Osteoblast (primary cell): ENCODE results near the gene FAM167B. TPM values are rescaled to one million over a fixed set of nuclear protein-coding genes. Genes with fewer than 3 reads are reported as not detected.
A peak's percentile ranks its signal among the peaks of the same experiment; 100 is the strongest.
"Not testable (repeated sequence)": the region's sequence is repeated elsewhere in the genome, so short reads cannot be mapped to it uniquely, and the experiment has no call there.

Source experiments
- DNase-seq: peaks from one replicate; pipeline ENCODE4 v3.0.0; 2011; ENCODE audit warnings: low spot score, mixed read lengths; ENCODE audit not compliant: insufficient read length; ENCODE audit errors: missing footprints
- H2AFZ ChIP-seq: 2 replicates; pipeline ENCODE4 v1.6.0; 2011; ENCODE audit warnings: mild to moderate bottlenecking, low read length
- H3K27ac ChIP-seq: 2 replicates; pipeline ENCODE4 v1.5.1; 2011; ENCODE audit warnings: mild to moderate bottlenecking, low read depth, low read length, moderate library complexity
- H3K27me3 ChIP-seq: 2 replicates; pipeline ENCODE4 v1.6.0; 2012; ENCODE audit warnings: mild to moderate bottlenecking, control low read depth, inconsistent platforms, low read length, moderate library complexity; ENCODE audit not compliant: insufficient read depth
- H3K36me3 ChIP-seq: 2 replicates; pipeline ENCODE4 v1.5.1; 2011; ENCODE audit warnings: mild to moderate bottlenecking, low read length, control low read depth, moderate library complexity; ENCODE audit not compliant: insufficient read depth
- H3K4me1 ChIP-seq: 2 replicates; pipeline ENCODE4 v1.5.1; 2011; ENCODE audit warnings: mild to moderate bottlenecking, low read length, control low read depth, moderate library complexity; ENCODE audit not compliant: insufficient read depth
- H3K4me2 ChIP-seq: 2 replicates; pipeline ENCODE4 v1.6.0; 2011; ENCODE audit warnings: mild to moderate bottlenecking, low read length; ENCODE audit not compliant: insufficient read depth
- H3K4me3 ChIP-seq: fragments of 200-600 bp; sonication (generic); 3 replicates; pipeline ENCODE4 v1.5.1; 2012; ENCODE audit warnings: mild to moderate bottlenecking, low read length, inconsistent platforms; ENCODE audit not compliant: insufficient read depth
- H3K79me2 ChIP-seq: 2 replicates; pipeline ENCODE4 v1.6.0; 2012; ENCODE audit warnings: mild to moderate bottlenecking, low read length, control low read depth, inconsistent platforms; ENCODE audit not compliant: insufficient read depth
- H3K9me3 ChIP-seq: 2 replicates; pipeline ENCODE4 v1.5.1; 2011; ENCODE audit warnings: low read depth, low read length, control low read depth
- H4K20me1 ChIP-seq: 2 replicates; pipeline ENCODE4 v1.6.0; 2012; ENCODE audit warnings: mild to moderate bottlenecking, low read length, control low read depth; ENCODE audit not compliant: insufficient read depth
- CTCF ChIP-seq: IDR thresholded peaks from 2 replicates; pipeline ENCODE4 v1.5.1; 2011; ENCODE audit warnings: mild to moderate bottlenecking, low read depth, low read length, moderate library complexity; ENCODE audit errors: extremely low read depth
- small RNA-seq: library from RNA; depleted of rRNA; stranded (forward); fragments of <200 nt; gene quantifications from one replicate; pipeline ENCODE3, GENCODE V24; 2012
- total RNA-seq: library from RNA; depleted of rRNA; stranded (reverse); fragments of >200 nt; gene quantifications from 2 replicates; pipeline ENCODE4 v1.2.3, GENCODE V29; 2012

The FAM167B gene
- total RNA-seq, 1 donor, result 2.5 TPM

DNA sequence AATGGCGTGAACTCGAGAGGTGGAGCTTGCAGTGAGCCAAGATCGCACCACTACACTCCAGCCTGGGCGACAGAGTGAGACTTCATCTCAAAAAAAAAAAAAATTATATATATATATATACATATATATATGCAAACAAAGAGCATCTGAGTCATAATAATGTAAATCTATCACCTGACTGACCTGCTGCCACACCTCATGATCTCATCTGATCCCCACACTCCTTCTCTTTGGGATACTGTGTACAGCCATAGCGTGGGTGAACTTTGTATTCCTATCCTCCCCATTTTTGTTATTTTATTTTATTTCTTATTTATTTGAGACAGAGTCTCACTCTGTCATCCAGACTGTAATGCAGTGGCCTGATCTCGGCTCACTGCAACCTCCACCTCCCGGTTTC, 42.2 kb downstream of the FAM167B start:
- Histone ChIP-seq H3K4me2 (no peak overlapping the region), H3K9me3 (no peaks in the 10 kb centered on the region), H3K4me1 (peaks cover 11% of the 10 kb centered on the region), H4K20me1 (no peaks in the 10 kb centered on the region), H3K79me2 (peaks cover 15% of the 10 kb centered on the region), H3K27ac (no peak overlapping the region), H3K27me3 (no peaks in the 10 kb centered on the region), H3K36me3 (no peaks in the 10 kb centered on the region), H3K4me3 (no peak overlapping the region), H2AFZ (no peak overlapping the region)
- no peak for TF ChIP-seq CTCF
- no peak for DNase-seq

DNA sequence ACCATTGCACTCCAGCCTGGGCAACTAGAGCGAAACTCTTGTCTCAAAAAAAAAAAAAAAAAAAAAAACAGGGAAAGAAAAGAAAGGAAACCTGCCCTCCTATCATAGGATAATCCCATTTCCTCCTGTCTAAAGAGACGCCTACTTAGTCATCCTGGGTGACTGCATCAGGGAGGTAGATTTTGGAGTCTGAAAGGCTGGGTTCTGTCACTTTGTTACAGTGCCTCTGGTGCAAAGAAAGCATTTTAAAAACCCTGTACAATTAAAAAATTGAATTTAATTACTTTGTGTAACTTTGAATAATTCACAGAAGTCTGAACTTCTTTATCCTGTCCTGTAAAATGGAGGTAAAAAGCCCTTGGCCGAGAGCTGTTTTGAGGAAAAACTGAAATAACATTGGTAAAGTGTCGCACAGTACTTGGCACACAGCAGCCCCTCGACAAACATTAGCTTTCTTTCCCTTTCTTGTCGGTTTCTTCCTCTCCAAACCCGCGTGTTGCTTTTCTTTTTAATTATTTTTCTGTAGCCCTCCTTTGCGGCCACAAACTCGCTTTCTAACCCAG, 44.2 kb downstream of the FAM167B start:
- peak; percentile 92 for DNase-seq
- TF ChIP-seq CTCF, result no peak

DNA sequence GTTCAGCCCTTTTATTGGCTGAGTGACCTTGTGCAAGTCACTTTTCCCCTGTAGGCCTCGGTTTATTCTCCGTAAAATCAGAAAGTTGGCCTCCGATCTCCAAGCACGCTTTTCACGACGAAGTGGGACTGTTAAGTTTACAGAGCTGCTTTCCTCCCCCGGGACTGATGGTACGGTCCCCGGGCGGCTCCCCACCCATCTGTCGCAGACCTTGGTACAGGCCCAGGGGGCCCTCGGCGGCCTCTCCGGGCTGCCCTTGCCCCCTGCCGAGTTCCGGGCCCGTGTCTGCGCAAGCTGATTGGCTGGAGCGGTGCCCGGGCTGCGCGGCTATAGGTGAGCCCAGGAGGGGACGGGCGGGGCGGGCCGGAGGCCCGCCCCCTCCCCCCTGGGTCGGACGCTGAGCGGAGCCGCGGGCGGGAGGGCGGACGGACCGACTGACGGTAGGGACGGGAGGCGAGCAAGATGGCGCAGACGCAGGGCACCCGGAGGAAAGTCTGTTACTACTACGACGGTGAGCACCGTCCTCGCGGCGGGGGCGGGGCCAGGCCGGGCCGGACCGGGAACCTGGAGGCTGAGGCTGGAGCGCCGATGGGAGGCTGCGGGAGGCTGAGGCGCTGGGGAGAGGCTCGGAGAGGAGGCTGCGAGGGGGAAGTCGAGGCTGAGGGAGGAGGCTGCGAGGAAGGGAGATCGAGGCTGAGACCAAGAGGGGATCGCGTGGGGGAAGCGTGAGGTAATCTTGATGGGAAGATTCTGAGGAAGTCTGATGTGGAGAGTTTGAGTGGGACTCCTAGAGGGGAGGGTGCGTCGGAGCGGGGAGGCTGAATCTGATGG, 44.9 kb downstream of the FAM167B start, which contains the start of gene HDAC1:
Gene HDAC1 (plus strand): TSS at position 376 of the 831 bp plus-strand sequence. CDS start 87 bp downstream, at position 463.
- Histone ChIP-seq H4K20me1 (peaks cover 9% of the 10 kb centered on the region), H3K9me3 (no peaks in the 10 kb centered on the region), H2AFZ (peak within 1 kb of the TSS; percentile 99), H3K4me2 (peak within 1 kb of the TSS; percentile 92), H3K36me3 (no peaks in the 10 kb centered on the region), H3K79me2 (peaks cover 37% of the 10 kb centered on the region), H3K4me3 (peak within 1 kb of the TSS; percentile 98), H3K4me1 (peaks cover 11% of the 10 kb centered on the region), H3K27me3 (no peaks in the 10 kb centered on the region), H3K27ac (peak within 1 kb of the TSS; percentile 72)
- no peak for TF ChIP-seq CTCF
- peak; percentile 97 for DNase-seq

More for the DNA sequence above, 44.2 kb downstream of the FAM167B start:
- Histone ChIP-seq H3K36me3 (no peaks in the 10 kb centered on the region), H3K4me3 (peak overlapping the region; percentile 98), H3K4me1 (peaks cover 11% of the 10 kb centered on the region), H3K27me3 (no peaks in the 10 kb centered on the region), H3K79me2 (peaks cover 31% of the 10 kb centered on the region), H3K4me2 (peak overlapping the region; percentile 92), H3K9me3 (no peaks in the 10 kb centered on the region), H3K27ac (peak overlapping the region; percentile 72), H2AFZ (peak overlapping the region; percentile 85), H4K20me1 (peaks cover 3% of the 10 kb centered on the region)

DNA sequence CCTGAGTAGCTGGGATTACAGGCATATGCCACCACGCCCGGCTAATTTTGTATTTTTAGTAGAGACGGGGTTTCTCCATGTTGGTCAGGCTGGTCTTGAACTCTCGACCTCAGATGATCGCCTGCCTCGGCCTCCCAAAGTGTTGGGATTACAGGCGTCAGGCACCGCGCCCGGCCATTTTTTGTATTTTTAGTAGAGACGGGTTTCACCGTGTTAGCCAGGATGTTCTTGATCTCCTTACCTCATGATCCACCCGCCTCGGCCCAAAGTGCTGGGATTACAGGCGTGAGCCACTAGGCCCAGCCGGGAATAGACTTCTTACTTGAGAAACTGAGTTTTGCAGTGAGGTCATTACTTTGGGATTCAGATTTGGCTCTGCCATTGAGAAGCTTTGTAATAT, 51.2 kb downstream of the FAM167B start:
- H3K27ac ChIP-seq, H3K4me3 ChIP-seq, H3K4me2 ChIP-seq, H3K4me1 ChIP-seq, H2AFZ ChIP-seq, H3K36me3 ChIP-seq, DNase-seq, H3K9me3 ChIP-seq, H3K27me3 ChIP-seq: not testable (repeated sequence)
- H3K79me2 ChIP-seq, result peaks cover 53% of the 10 kb centered on the region
- H4K20me1 ChIP-seq, result peaks cover 23% of the 10 kb centered on the region

Small RNAs within 50 kb of the gene (small RNA-seq; reads per million reads assigned to genes)
- gene RF00017 (not detected), gene RF00019 (not detected)

Other genes starting within 250 kb of the FAM167B start
- 52.8 and 53.9 TPM in 2 replicates for gene KHDRBS1, start 233.4 kb upstream of the FAM167B start, total RNA-seq
- gene TMEM39B, start 174.3 kb upstream of the FAM167B start, total RNA-seq, result 4.7 and 5.6 TPM in 2 replicates
- gene KPNA6, start 139.2 kb upstream of the FAM167B start, total RNA-seq, result 64.8 and 65.5 TPM in 2 replicates
- gene TXLNA, start 67.5 kb upstream of the FAM167B start, total RNA-seq, result 136 and 140 TPM in 2 replicates
- 8.0 and 11.8 TPM in 2 replicates for gene CCDC28B, start 46.6 kb upstream of the FAM167B start, total RNA-seq
- 1.8 TPM in 2 replicates for gene IQCC, start 41.6 kb upstream of the FAM167B start, total RNA-seq
- gene DCDC2B, start 38.1 kb upstream of the FAM167B start, total RNA-seq, result under 0.01 TPM in 1 of 2 replicates, not detected in the other
- gene TMEM234, start 24.9 kb upstream of the FAM167B start, total RNA-seq, result 21.5 and 24.2 TPM in 2 replicates
- 253 and 255 TPM in 2 replicates for gene EIF3I, start 24.8 kb upstream of the FAM167B start, total RNA-seq
- gene LCK, start 4.0 kb downstream of the FAM167B start, total RNA-seq, result 0.29 TPM in 1 of 2 replicates, not detected in the other
- gene HDAC1, start 44.9 kb downstream of the FAM167B start, total RNA-seq, result 44.5 and 46.6 TPM in 2 replicates
- gene MARCKSL1, start 89.0 kb downstream of the FAM167B start, total RNA-seq, result 15.9 and 16.6 TPM in 2 replicates
- gene FAM229A, start 115.3 kb downstream of the FAM167B start, total RNA-seq, result 1.8 and 2.5 TPM in 2 replicates
- gene TSSK3, start 115.3 kb downstream of the FAM167B start, total RNA-seq, result 1.5 and 1.8 TPM in 2 replicates
- gene BSDC1, start 147.2 kb downstream of the FAM167B start, total RNA-seq, result 68.0 and 69.0 TPM in 2 replicates
- under 0.01 TPM in 2 replicates for gene ZBTB8B, start 217.8 kb downstream of the FAM167B start, total RNA-seq